ENCODE measurements around the gene ZCWPW2. TPM values are rescaled to one million over a fixed set of nuclear protein-coding genes. Genes with fewer than 3 reads are reported as not detected.

Gene ZCWPW2
- total RNA-seq, 4 donors from 2014 or later, result 0.38 to 1.3 (median 0.70) TPM

GRCh38 chr3:28376424-28376823 lies 27.9 kb downstream of the ZCWPW2 start:
- TF ChIP-seq CTCF (IDR thresholded peaks at IDR 0.05; ENCODE audit: low read depth), result no peak

- no peak for TF ChIP-seq CTCF (IDR thresholded peaks at IDR 0.05; ENCODE audit: low read depth)
Observed at GRCh38 chr3:28386049-28386448, 37.5 kb downstream of the ZCWPW2 start.

GRCh38 chr3:28388978-28389377 lies 40.5 kb downstream of the ZCWPW2 start:
- TF ChIP-seq CTCF (IDR thresholded peaks at IDR 0.05; ENCODE audit: low read depth), result no peak

- no peak for TF ChIP-seq CTCF (IDR thresholded peaks at IDR 0.05; ENCODE audit: low read depth)
Observed at GRCh38 chr3:28399206-28399605, 50.7 kb downstream of the ZCWPW2 start.

- no peak for TF ChIP-seq CTCF (IDR thresholded peaks at IDR 0.05; ENCODE audit: low read depth)
Observed at GRCh38 chr3:28406241-28406640, 57.7 kb downstream of the ZCWPW2 start.

GRCh38 chr3:28449398-28449797 lies 100.9 kb downstream of the ZCWPW2 start:
- no peak for TF ChIP-seq CTCF (IDR thresholded peaks at IDR 0.05; ENCODE audit: low read depth)

- no peak for TF ChIP-seq CTCF (IDR thresholded peaks at IDR 0.05; ENCODE audit: low read depth)
Observed at GRCh38 chr3:28462866-28463265, 114.3 kb downstream of the ZCWPW2 start.
